GM10248 (cell line): ENCODE results near the gene ERC2.

Experiments
- CTCF ChIA-PET: fragments of 300-600 bp; sonication (Branson Sonifier 250); formaldehyde crosslinking; extraction: SDS; loops from one replicate; lab custom pipeline; 2021; ENCODE audit warnings: antibody characterized with exemption; lab: Yijun Ruan, JAX
- POLR2A ChIA-PET: fragments of 350-650 bp; sonication (Branson Sonifier 250); formaldehyde crosslinking; extraction: SDS; loops from one replicate; lab custom pipeline; 2020; ENCODE audit warnings: antibody characterized with exemption; lab: Yijun Ruan, JAX
- DNase-seq: peaks from one replicate; pipeline ENCODE4 v3.0.0; 2012; ENCODE audit errors: extremely low spot score
- TF ChIP-seq, protein P1 (sequence below): IDR thresholded peaks from 2 replicates; pipeline ENCODE4 v1.5.1; 2012; ENCODE audit warnings: mild to moderate bottlenecking, low read depth; ENCODE audit errors: extremely low read depth, missing control alignments, control extremely low read depth

The ERC2 gene

GRCh38 chr3:56369914-56370313 is 98.4 kb downstream of the ERC2 start:
- TF ChIP-seq, protein P1, sequence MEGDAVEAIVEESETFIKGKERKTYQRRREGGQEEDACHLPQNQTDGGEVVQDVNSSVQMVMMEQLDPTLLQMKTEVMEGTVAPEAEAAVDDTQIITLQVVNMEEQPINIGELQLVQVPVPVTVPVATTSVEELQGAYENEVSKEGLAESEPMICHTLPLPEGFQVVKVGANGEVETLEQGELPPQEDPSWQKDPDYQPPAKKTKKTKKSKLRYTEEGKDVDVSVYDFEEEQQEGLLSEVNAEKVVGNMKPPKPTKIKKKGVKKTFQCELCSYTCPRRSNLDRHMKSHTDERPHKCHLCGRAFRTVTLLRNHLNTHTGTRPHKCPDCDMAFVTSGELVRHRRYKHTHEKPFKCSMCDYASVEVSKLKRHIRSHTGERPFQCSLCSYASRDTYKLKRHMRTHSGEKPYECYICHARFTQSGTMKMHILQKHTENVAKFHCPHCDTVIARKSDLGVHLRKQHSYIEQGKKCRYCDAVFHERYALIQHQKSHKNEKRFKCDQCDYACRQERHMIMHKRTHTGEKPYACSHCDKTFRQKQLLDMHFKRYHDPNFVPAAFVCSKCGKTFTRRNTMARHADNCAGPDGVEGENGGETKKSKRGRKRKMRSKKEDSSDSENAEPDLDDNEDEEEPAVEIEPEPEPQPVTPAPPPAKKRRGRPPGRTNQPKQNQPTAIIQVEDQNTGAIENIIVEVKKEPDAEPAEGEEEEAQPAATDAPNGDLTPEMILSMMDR, result no peak
- ChIA-PET CTCF (no interaction called here), POLR2A (no interaction called here)
- DNase-seq, result no peak

DNA sequence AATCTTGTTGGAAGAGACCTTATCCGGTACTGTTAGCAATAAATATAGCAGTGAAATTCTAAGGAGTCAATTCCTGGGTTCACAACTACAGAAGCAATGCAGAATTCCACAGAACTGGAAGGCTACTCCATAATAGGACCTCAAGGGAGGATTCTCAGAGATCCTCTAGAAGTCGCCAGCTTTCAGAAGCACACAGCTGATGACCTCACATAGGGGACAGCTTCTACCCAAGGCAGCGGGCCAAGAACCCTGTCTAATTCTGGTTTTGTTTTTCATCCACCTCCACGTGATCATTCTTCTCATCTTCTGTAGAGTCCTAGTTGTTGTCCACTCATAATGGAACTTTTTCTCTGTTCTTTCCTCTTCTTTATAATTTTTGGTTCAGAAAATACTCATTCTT is 99.4 kb downstream of the ERC2 start:
- TF ChIP-seq, protein P1, result no peak
- ChIA-PET CTCF (interaction anchor here (2.1 kb wide), 1 partner anchor 21 kb away, joined by 5 read pairs; no protein-coding TSS in a partner anchor), POLR2A (no interaction called here)
- DNase-seq, result no peak

- ChIA-PET POLR2A (no interaction called here), CTCF (interaction anchor here (2.1 kb wide), 1 partner anchor 19 kb away, joined by 5 read pairs; no protein-coding TSS in a partner anchor)
- TF ChIP-seq, protein P1, result no peak
- DNase-seq, result no peak
Measured at GRCh38 chr3:56366641-56367162, 101.6 kb downstream of the ERC2 start.

DNA sequence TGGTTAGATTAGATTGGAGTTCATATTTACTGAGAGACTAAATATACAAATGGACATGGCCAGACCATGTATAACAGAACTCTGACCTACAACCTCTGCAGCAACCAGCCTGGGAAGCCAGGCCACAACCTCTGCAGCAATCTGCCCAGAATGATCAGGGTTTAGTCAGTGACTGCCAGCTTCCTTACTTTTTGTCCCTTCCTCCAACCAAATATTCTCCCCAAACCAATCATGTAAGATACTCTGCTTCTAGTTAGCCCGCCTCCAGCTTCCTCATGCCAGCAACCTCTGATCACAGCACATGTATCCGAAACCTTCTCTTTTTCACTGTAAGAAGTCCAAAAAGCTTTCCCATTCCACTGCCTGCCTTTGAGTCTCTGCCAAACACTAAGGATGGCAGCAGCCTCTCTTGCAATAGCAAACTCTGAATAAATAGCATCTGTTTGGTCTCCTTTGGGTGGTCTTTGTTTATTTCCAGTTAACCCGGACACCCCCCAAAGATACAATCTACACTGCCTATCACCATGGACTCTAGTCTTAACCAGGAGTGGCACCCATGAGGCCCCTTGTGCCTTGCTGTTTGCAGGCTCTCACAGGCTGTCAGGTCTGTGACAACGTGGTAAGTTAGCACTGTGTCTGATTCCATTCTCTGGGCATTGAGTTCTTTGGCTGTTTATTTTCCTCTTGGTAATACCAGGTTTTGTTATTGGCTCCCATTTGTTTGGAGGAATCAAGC is 102.2 kb downstream of the ERC2 start:
- CTCF ChIA-PET, result interaction anchor here (1.9 kb wide), 1 partner anchor 12 kb away, joined by 4 read pairs; no protein-coding TSS in a partner anchor
- TF ChIP-seq, protein P1, result no peak
- POLR2A ChIA-PET, result no interaction called here
- DNase-seq, result no peak

- DNase-seq, result no peak
- ChIA-PET POLR2A (no interaction called here), CTCF (interaction anchor here (1.2 to 1.9 kb wide), 2 partner anchors 11 to 17 kb away, joined by 3 to 4 read pairs; no protein-coding TSS in a partner anchor)
- TF ChIP-seq, protein P1, result no peak
Measured at GRCh38 chr3:56364665-56365064, 103.6 kb downstream of the ERC2 start.

- ChIA-PET POLR2A (no interaction called here), CTCF (interaction anchor here (1.2 kb wide), 1 partner anchor 16 kb away, joined by 3 read pairs; no protein-coding TSS in a partner anchor)
- TF ChIP-seq, protein P1, result no peak
- DNase-seq, result no peak
Measured at GRCh38 chr3:56363720-56364119, 104.5 kb downstream of the ERC2 start.
